HepG2 (cell line): ENCODE results near the gene ERMARD. TPM values are rescaled to one million over a fixed set of nuclear protein-coding genes. Genes with fewer than 3 reads are reported as not detected.

Experiments used
- CREM ChIP-seq, 2 experiments: sonication (generic) in 1 of 2; formaldehyde crosslinking in 1 of 2; IDR thresholded peaks; 2 replicates each; pipeline versions ENCODE4 v1.4.0 to v1.6.1; 2016 to 2020; ENCODE audit warnings: antibody characterized with exemption in 1 of 2, mild to moderate bottlenecking in 1 of 2, missing genetic modification reagents in 1 of 2
- EHMT2 ChIP-seq: fragments of 200-600 bp; sonication (generic); IDR thresholded peaks from 2 replicates; pipeline ENCODE4 v1.7.0; 2017; ENCODE audit warnings: antibody characterized with exemption, low read depth, low read length, borderline replicate concordance
- ELF1 ChIP-seq: sonication (generic); formaldehyde crosslinking; IDR thresholded peaks from 2 replicates; pipeline ENCODE4 v1.4.0; 2020; ENCODE audit warnings: missing genetic modification reagents
- GATAD1 ChIP-seq: IDR thresholded peaks from 2 replicates; pipeline ENCODE4 v1.6.1; 2016; ENCODE audit warnings: missing genetic modification reagents, missing compliant biosample characterization
- GZF1 ChIP-seq: sonication (generic); formaldehyde crosslinking; IDR thresholded peaks from 2 replicates; pipeline ENCODE4 v1.5.1; 2020; ENCODE audit warnings: mild to moderate bottlenecking, missing genetic modification reagents
- MXD4 ChIP-seq: IDR thresholded peaks from 2 replicates; pipeline ENCODE4 v1.6.1; 2016; ENCODE audit warnings: mild to moderate bottlenecking, missing biosample characterization, missing genetic modification reagents
- PITX1 ChIP-seq: sonication (generic); formaldehyde crosslinking; IDR thresholded peaks from 2 replicates; pipeline ENCODE4 v1.5.1; 2020; ENCODE audit warnings: mild to moderate bottlenecking, missing genetic modification reagents
- RBM39 ChIP-seq: fragments of 200-400 bp; formaldehyde crosslinking; IDR thresholded peaks from one replicate; pipeline ENCODE4 v1.6.1; 2018; ENCODE audit warnings: antibody characterized with exemption, mild to moderate bottlenecking, low read depth, low read length; ENCODE audit not compliant: poor library complexity, severe bottlenecking
- ZNF652 ChIP-seq: IDR thresholded peaks from 2 replicates; pipeline ENCODE4 v1.6.1; 2016; ENCODE audit warnings: low read depth, borderline replicate concordance
- polyA plus RNA-seq, 8 experiments: library from polyadenylated mRNA; depleted of rRNA in 3 of 8; stranded (reverse) in 7 of 8; unstranded in 1 of 8; fragments of >200 nt; fragmentation: Illumina TruSeq in 4 of 8; extraction: Trizol in 4 of 8; gene quantifications; 2 replicates each; pipeline versions ENCODE4 v1.2.1 to v1.2.3, GENCODE V29; 2011 to 2016; ENCODE audit warnings: low read depth in 4 of 8, missing spikeins in 1 of 8, mixed read lengths in 1 of 8; ENCODE audit not compliant: insufficient read depth in 1 of 8
- total RNA-seq, 5 experiments: library from RNA; depleted of rRNA; stranded (reverse); fragments of >200 nt; fragmentation: Illumina TruSeq; extraction: Trizol; gene quantifications; 2 replicates each; pipeline ENCODE4 v1.2.3, GENCODE V29; 2016; ENCODE audit warnings: low read depth in 1 of 5
- TF ChIP-seq, protein P1 (sequence below): IDR thresholded peaks from 2 replicates; pipeline ENCODE4 v1.6.1; 2016; ENCODE audit warnings: missing compliant biosample characterization, missing genetic modification reagents, borderline replicate concordance
- TF ChIP-seq, protein P2 (sequence below): sonication (generic); formaldehyde crosslinking; IDR thresholded peaks from 2 replicates; pipeline ENCODE4 v1.5.0; 2020; ENCODE audit warnings: missing genetic modification reagents, mild to moderate bottlenecking, borderline replicate concordance
- TF ChIP-seq, protein P3 (sequence below): sonication (generic); formaldehyde crosslinking; IDR thresholded peaks from 2 replicates; pipeline ENCODE4 v1.4.0; 2020; ENCODE audit warnings: missing genetic modification reagents
- TF ChIP-seq, protein P4 (sequence below), 2 experiments: sonication (generic) in 1 of 2; formaldehyde crosslinking in 1 of 2; IDR thresholded peaks; 2 replicates each; pipeline versions ENCODE4 v1.6.1 to v1.9.0; 2014 to 2022; ENCODE audit warnings: antibody characterized with exemption in 1 of 2, borderline replicate concordance in 1 of 2, inconsistent platforms in 1 of 2, low read depth in 1 of 2, missing genetic modification reagents in 1 of 2

Gene ERMARD
- total and polyA plus RNA-seq, 2 of the 13 experiments (the other 11 are each of a cell fraction or from before 2014, with no cell fraction given) = 8.8 to 10.7 TPM

DNA sequence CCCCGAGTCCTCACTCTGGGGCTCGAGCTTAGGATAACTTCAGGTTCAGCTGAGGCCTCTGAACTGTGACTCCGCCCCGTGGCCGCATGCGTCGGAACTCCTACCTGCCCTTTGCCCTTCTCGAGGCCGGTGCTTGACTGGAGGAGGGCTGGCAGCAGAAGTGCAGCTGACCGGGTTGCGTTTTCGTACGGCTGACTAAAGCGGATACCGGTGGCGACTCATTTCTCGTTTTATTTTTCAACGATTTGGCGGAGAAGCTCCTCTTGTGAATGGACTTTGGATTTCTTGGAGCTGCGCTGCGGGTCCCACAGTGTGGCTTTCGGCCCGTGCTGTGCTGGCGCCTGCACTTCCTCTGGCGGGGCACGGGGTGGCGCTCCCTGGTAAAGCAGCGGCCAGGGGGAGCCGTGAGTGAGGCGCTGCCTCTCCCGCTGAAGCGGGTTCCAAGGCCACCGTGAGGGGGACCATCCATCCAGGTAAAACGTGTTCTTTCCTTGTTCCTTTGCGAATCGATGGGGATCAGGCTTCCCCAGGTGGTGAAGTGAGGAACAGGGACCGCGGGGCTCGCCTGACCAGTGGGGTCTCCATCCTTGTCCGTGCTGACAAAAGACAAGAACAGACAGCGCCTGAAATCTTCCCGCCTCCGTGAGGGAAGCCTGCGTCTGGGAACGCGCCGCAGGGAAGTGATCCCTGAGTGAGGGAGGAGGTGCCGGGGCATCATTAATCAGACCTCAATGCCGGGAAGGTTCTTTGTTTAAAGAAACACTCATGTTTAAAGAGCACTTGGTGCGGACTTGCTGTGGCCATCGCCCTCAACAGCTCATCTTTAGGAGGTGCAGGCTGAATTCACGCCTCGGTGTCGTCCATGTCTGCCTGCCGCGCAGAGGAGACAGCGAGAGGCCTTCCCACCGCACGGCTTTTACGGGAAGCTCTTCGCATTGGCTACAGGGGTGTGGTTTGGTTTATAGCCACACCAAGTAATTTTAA, 38.8 kb downstream of the ERMARD start (continued):
- peak; percentile 70 for TF ChIP-seq GATAD1 (CRISPR knock-in tag)
- TF ChIP-seq, protein P1, sequence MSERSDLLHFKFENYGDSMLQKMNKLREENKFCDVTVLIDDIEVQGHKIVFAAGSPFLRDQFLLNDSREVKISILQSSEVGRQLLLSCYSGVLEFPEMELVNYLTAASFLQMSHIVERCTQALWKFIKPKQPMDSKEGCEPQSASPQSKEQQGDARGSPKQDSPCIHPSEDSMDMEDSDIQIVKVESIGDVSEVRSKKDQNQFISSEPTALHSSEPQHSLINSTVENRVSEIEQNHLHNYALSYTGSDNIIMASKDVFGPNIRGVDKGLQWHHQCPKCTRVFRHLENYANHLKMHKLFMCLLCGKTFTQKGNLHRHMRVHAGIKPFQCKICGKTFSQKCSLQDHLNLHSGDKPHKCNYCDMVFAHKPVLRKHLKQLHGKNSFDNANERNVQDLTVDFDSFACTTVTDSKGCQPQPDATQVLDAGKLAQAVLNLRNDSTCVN (CRISPR knock-in tag) = 0 out of 2 replicates have a peak, but pooled peaks have one; percentile 40
- TF ChIP-seq, protein P2, sequence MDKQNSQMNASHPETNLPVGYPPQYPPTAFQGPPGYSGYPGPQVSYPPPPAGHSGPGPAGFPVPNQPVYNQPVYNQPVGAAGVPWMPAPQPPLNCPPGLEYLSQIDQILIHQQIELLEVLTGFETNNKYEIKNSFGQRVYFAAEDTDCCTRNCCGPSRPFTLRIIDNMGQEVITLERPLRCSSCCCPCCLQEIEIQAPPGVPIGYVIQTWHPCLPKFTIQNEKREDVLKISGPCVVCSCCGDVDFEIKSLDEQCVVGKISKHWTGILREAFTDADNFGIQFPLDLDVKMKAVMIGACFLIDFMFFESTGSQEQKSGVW (CRISPR knock-in tag) = no peak
- peak; percentile 56 for TF ChIP-seq ELF1 (CRISPR knock-in tag)
- TF ChIP-seq EHMT2 = no peak
- peak; percentile 84; the same call in 1 of the 2 replicates for TF ChIP-seq PITX1
- no peak for TF ChIP-seq GZF1 (CRISPR knock-in tag)
- TF ChIP-seq ZNF652 = no peak; the same call in 1 of the 2 replicates
- TF ChIP-seq RBM39 = no peak
- peak; percentile 58; the same call in 1 of the 2 replicates for TF ChIP-seq CREM (IDR thresholded peaks at IDR 0.05)
- TF ChIP-seq CREM (CRISPR knock-in tag; IDR thresholded peaks at IDR 0.05) = no peak
- TF ChIP-seq MXD4 (CRISPR knock-in tag) = peak; percentile 47; the same call in 1 of the 2 replicates
- TF ChIP-seq, protein P3, sequence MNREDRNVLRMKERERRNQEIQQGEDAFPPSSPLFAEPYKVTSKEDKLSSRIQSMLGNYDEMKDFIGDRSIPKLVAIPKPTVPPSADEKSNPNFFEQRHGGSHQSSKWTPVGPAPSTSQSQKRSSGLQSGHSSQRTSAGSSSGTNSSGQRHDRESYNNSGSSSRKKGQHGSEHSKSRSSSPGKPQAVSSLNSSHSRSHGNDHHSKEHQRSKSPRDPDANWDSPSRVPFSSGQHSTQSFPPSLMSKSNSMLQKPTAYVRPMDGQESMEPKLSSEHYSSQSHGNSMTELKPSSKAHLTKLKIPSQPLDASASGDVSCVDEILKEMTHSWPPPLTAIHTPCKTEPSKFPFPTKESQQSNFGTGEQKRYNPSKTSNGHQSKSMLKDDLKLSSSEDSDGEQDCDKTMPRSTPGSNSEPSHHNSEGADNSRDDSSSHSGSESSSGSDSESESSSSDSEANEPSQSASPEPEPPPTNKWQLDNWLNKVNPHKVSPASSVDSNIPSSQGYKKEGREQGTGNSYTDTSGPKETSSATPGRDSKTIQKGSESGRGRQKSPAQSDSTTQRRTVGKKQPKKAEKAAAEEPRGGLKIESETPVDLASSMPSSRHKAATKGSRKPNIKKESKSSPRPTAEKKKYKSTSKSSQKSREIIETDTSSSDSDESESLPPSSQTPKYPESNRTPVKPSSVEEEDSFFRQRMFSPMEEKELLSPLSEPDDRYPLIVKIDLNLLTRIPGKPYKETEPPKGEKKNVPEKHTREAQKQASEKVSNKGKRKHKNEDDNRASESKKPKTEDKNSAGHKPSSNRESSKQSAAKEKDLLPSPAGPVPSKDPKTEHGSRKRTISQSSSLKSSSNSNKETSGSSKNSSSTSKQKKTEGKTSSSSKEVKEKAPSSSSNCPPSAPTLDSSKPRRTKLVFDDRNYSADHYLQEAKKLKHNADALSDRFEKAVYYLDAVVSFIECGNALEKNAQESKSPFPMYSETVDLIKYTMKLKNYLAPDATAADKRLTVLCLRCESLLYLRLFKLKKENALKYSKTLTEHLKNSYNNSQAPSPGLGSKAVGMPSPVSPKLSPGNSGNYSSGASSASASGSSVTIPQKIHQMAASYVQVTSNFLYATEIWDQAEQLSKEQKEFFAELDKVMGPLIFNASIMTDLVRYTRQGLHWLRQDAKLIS (CRISPR knock-in tag) = no peak
- TF ChIP-seq, protein P4, sequence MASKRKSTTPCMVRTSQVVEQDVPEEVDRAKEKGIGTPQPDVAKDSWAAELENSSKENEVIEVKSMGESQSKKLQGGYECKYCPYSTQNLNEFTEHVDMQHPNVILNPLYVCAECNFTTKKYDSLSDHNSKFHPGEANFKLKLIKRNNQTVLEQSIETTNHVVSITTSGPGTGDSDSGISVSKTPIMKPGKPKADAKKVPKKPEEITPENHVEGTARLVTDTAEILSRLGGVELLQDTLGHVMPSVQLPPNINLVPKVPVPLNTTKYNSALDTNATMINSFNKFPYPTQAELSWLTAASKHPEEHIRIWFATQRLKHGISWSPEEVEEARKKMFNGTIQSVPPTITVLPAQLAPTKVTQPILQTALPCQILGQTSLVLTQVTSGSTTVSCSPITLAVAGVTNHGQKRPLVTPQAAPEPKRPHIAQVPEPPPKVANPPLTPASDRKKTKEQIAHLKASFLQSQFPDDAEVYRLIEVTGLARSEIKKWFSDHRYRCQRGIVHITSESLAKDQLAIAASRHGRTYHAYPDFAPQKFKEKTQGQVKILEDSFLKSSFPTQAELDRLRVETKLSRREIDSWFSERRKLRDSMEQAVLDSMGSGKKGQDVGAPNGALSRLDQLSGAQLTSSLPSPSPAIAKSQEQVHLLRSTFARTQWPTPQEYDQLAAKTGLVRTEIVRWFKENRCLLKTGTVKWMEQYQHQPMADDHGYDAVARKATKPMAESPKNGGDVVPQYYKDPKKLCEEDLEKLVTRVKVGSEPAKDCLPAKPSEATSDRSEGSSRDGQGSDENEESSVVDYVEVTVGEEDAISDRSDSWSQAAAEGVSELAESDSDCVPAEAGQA (IDR thresholded peaks at IDR 0.05; ENCODE audit: low read depth) = peak; percentile 55; the same call in 1 of the 2 replicates
- TF ChIP-seq, protein P4 (CRISPR knock-in tag; IDR thresholded peaks at IDR 0.05; ENCODE audit: borderline replicate concordance) = no peak
